Gastroesophageal sphincter (tissue), 3 donors: ENCODE data around the gene PPP1R3E.
"Not testable (repeated sequence)": the region's sequence is repeated elsewhere in the genome, so short reads cannot be mapped to it uniquely, and the experiment has no call there.

Source experiments
- EP300 ChIP-seq: sonication (generic); formaldehyde crosslinking; IDR thresholded peaks from one replicate; pipeline ENCODE4 v1.6.1; 2017; ENCODE audit warnings: antibody characterized with exemption, mild to moderate bottlenecking
- POLR2A ChIP-seq, 2 donors: fragments of 450-650 bp; IDR thresholded peaks; one replicate each; pipeline ENCODE4 v1.6.1; 2017; ENCODE audit warnings: antibody characterized with exemption in 2 of 2, mild to moderate bottlenecking in 2 of 2, moderate library complexity in 1 of 2
- POLR2AphosphoS5 ChIP-seq: sonication (generic); formaldehyde crosslinking; IDR thresholded peaks from one replicate; pipeline ENCODE4 v1.6.1; 2017; ENCODE audit warnings: antibody characterized with exemption
- TF ChIP-seq, protein P1 (sequence below), 4 experiments: fragments of 200-600 bp in 2 of 4; fragments of 450-650 bp in 2 of 4; sonication (generic) in 1 of 4; IDR thresholded peaks; one replicate each; pipeline ENCODE4 v1.5.1; 2017 to 2019; ENCODE audit warnings: antibody characterized with exemption in 4 of 4, mild to moderate bottlenecking in 2 of 4, moderate library complexity in 2 of 4

DNA sequence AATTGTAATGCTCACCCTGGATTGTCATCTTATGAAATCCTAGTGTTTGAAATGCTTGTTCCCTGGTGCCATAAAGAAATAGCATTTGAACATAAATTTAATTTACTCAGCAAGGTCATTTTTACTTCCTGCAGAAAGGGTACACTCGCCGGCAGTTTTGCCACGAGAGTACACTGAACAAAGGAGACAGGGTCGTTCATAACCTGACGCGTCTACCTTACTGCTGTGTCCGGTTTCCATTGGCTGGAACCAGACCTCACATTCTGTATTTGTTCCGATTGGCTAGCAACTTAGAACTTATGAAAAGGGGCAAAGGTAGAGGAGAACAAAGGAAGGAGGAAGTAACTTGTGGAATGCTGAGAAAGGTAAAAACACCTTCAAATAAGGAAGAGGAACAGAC lies 41.8 kb downstream of the PPP1R3E start:
- TF ChIP-seq, protein P1, sequence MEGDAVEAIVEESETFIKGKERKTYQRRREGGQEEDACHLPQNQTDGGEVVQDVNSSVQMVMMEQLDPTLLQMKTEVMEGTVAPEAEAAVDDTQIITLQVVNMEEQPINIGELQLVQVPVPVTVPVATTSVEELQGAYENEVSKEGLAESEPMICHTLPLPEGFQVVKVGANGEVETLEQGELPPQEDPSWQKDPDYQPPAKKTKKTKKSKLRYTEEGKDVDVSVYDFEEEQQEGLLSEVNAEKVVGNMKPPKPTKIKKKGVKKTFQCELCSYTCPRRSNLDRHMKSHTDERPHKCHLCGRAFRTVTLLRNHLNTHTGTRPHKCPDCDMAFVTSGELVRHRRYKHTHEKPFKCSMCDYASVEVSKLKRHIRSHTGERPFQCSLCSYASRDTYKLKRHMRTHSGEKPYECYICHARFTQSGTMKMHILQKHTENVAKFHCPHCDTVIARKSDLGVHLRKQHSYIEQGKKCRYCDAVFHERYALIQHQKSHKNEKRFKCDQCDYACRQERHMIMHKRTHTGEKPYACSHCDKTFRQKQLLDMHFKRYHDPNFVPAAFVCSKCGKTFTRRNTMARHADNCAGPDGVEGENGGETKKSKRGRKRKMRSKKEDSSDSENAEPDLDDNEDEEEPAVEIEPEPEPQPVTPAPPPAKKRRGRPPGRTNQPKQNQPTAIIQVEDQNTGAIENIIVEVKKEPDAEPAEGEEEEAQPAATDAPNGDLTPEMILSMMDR (IDR thresholded peaks at IDR 0.05) = not testable (repeated sequence)
- TF ChIP-seq POLR2AphosphoS5; EP300; POLR2A (IDR thresholded peaks at IDR 0.05): not testable (repeated sequence)
